HL-60/S4 treated with retinoic acid at 250 ng/mL for 4 days and 3 days (cell line): ENCODE measurements around the gene PHF21B.

Source experiments
- in situ Hi-C: fragments of 300-500 bp; cut with MboI; formaldehyde crosslinking; loops from 2 replicates; pipeline ENCODE4 v1.7.0; 2022; ENCODE audit warnings: low sequenced_read_pairs

Gene PHF21B

DNA sequence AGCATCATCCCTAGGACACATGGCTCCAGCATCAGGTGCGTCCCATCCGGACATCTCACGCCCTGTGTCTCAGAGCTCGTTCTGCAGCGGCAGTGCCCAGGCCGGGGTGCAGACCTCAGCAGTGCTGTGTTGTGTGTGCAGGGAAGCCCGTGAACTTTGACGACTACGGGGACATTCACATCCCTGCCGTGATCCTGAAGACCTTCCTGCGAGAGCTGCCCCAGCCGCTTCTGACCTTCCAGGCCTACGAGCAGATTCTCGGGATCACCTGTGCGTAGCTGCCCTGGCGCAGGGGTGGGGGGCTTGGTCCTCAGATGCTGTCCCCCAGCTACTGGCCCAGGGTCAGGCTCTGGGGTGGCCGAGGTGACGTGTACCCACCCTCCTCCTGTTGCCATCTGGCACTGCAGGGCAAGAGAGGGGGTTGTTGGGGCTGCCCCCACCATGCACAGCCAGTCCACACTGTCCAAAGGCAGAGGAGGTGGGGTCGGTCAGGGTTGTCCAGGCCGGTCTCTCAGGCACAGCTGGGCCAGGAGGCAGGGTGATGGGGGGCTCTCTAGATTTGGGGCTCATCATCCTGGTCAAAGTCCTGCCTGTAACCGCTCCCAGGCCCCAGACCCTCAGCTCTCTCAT lies 160.9 kb downstream of the PHF21B start:
- in situ Hi-C loops, result no loop called here

DNA sequence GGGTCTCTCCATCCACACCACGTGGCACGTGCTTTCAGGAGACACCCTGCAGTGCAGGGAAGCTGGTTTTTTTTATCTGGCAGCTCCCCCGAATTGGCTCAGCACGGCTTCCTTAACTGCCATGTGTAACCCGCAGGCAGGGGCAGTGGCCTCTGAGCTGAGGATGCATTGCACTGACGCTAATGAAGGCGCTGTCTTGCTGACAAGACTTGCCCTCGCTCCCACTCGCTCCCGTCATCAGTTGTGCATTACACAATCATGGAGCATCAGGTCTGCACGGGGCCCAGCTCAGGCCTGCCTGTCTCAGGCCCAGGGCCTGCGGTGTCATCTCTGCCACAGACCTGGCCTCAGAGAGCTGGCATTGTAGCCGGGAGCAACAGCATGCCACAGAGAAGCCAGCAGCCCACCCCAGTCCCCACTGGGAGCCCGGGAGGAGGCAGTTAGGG lies 161.5 kb downstream of the PHF21B start:
- in situ Hi-C loops, result no loop called here

DNA sequence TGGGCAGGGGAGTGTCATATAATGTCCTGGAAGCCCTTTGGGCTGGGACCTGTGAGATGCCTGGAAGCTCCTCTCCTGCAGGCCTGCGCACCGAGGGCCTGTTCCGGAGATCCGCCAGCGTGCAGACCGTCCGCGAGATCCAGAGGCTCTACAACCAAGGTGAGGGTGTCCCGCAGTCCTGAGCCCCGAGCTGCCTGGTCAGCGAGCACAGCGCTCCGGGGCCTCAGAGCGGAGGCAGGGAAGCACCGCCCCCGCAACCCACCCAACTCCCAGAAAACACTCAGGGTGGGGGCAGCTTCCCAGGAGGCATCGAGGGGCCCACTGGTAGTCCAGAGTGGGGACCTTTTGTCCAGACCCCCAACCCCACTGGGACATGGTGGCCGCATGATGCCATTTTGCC lies 161.9 kb downstream of the PHF21B start:
- in situ Hi-C loops, result no loop called here

DNA sequence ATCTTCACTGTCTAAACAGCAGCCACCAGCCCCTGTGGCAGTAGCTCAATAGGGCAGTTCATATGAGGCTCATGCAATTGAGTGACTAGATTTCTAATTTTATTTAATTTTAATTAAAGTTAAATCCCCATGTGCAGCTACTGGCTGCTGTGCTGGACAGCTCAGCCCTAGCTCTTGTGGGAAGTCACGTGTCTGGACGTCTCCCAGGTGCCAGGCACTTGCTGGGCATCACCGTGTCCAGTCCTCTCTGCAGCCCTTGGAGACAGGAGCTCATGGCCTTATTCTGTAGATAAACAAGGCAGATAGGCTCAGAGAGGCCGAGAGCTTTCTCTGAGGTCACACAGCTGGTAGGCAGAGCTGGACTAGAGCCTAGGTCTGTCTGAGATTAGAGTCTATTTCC lies 162.4 kb downstream of the PHF21B start:
- in situ Hi-C loops, result no loop called here

DNA sequence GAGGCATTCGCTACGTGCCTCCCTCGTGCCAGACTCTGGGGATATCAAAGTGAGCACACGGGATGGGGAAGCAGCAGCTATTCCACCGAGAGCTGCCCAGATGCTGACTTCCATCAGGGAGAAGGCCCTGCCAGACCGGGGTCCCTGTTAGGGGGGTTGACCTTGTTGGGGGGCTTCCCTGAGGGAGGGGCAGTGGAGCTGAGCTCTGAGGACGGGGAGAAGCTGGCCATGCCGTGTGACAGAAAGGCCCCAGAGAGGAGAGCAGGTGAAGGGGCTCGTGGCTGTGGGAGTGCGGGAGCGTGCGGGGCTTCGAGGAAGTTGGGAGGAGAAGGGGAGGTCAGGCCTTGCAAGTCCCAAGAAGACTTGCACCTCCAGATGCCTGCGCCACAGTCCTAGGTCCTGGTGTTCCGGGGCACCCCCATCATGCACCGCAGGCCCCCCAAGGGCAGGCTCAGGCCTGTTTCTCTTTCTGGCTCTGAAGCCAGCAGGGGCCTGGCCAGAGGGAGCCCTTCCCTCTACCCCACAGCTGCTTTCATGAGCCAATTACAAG lies 163.0 kb downstream of the PHF21B start:
- in situ Hi-C loops, result no loop called here

DNA sequence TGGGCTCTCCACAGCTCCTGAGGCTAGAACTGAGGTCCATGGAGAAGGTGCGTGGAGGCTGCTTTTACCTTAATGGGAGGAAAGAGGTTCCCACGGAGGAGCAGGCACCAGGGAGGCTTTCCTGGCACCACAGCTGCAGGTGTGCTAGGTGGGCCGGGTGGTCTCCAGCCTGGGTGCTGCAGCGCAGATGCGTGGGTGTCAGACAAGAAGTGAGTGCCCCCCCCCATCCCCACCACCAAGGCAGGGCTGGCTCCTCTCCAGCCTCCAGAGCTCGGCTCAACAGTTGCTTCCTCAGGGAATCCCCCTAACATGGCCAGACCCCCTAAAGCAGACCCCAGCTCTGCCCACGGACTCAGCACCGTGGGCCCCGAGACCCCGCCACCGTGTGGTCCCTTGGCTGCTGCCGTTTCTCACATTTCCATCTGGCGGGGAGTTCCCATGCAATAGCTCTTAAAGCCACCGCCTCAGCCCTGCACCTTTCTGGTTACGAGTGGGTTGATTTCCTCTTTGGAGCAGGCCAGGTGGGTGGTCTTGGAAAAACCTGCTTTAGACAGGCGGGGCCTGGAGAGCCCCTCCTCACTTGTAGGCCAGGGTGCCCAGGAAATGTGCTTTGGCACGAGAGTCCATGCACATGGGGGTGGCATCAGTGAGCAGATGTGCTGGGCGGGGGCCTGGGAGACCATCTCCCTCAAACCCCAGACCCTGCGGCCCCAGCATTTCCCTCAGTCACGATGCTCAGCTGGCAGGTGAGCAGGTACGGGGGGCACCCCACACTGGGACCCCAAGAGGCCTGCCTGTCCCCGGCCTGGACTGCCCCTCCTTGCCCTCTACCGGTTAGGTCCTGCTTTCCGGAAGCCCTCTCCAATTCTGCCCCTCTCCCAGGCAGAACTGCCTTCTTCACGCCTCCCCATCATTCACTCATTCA lies 163.7 kb downstream of the PHF21B start:
- in situ Hi-C loops, result no loop called here

DNA sequence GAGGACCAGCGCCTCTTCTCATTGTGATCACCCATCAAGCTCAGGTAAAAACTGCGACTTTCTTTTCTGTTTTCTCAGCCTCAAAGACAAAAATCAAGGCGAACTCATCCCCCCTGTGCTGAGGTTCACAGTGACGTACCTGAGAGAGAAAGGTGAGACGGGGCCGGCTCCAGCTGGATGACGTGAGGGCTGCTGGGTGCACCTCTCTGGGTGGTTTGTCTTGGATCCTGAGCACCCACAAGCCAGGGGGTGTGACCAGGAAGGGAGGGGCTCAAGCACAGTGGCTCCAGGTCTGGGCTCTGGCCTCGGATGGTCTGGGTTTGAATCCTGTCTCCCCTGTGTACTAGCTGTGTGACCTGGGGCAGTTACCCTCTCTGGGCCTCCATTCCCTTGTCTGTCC lies 164.6 kb downstream of the PHF21B start:
- in situ Hi-C loops, result no loop called here

DNA sequence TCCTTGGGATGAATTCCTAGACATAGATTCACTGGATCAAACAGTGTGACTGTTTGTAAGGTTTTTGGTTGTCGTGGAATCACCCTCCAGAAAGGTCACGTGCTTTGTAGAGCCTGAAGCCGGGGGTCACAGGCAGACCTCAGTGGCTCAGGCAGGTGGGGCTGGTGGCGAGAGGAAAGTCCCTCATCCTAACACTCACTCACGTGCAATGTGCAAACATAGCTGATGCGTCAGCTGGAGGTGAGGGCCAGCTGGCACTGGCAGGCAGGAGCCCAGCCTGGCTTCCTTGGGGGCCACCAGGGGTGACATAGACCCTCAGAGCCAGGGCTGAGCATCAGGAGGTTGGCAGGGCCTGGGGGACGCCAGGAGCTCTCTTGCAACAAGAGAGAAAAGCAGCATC lies 167.4 kb downstream of the PHF21B start:
- in situ Hi-C loops, result no loop called here

DNA sequence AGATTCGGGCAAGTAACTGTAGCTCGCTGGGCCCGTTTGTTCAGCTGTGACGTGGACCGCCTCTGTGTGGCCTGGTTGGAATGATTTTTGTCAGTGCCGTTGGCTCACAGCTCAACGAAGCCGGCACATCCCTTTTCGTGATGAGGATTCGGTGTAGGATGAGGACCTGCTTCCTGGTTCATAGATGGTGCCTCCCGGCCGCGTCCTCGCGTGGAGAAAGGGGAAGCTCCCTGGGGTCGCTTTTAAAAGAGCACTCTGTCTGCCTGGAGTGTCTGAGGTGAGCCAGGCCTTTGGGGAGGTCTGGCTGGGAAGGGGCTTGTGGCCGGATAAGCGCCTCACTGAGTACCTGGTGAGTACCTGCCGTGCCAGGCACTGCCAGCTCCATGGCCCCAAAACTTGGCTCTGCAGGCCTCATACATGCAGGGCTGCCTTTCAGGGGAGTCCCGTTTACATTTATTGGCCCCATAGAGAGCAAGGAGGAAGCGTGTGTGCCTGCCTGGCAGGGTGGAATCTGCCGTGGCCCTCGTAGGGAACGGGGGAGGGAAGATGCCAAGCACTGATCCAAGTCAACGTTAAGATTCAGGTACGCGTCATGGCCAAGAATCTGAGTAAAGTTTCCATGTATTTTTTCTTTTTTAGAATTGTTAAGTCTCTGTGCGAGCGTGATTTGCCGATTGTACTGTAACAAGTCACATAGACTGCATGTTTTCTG lies 169.0 kb downstream of the PHF21B start:
- in situ Hi-C loops, result no loop called here

DNA sequence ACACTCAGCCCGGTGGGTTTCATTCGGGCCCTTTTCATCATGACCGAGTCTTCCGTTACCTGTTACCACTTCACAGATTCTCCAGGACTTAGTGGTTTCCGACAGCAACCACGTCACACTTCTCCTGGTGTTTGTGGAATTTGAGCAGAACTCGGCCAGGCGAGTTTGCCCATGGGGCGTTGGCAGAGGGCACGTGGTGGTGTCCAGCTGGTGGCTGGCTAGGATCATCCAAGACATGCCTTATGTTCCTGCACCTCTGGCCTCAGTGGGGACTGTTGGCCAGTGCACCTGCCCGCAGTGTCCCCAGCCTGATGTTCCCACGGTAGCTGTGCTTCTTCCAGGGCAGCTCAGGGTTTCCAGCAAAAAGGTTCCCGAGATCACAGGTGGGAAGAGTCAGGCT lies 170.1 kb downstream of the PHF21B start:
- in situ Hi-C loops, result no loop called here

DNA sequence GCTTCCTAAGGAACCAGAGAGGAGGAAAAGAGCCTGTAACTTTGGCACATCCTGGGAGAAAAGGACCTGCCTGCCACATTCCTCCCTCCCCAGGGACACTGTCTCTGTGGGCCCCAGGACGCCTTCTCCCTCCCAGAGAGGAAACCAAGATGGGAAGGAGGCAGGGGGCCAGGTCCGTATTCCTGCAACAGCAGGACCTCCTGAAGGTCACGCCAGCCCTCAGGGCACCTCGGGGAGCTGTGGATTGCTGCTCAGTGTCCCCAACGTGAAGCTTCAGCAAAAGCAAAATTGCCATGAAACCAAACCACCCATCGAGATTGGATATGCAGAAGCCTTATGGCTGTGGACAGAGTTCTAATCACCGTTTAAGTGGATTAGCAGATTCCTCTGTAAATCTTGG lies 170.7 kb downstream of the PHF21B start:
- in situ Hi-C loops, result no loop called here

DNA sequence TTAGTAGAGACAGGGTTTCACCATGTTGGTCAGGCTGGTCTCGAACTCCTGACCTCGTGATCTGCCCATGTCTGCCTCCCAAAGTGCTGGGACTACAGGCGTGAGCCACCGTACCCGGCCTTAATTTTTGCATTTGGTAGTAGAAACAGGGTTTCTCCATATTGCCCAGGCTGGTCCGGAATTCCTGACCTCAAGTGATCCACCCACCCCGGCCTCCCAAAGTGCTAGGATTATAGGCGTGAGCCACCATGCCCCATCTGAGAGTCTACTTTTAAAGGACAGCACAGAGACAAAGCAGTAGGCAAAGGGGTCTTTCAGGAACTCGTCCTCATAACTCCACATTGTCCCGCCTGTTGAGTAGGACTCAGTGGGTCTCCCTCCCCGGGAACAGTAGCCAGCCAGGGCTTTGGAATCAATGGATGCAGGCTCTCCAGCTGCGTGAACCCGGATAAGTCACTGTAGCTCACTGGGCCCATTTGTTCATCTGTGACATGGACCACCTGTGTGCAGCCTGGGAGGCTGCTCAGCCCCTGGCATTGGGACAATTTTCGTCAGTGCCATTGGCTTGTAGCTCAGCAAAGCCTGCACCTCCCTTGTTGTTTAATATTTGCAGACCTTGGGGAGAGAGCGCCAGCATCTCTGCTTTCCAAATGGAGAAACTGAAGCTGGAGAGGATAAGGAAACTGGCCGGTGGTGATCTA lies 171.3 kb downstream of the PHF21B start:
- in situ Hi-C loops, result no loop called here

DNA sequence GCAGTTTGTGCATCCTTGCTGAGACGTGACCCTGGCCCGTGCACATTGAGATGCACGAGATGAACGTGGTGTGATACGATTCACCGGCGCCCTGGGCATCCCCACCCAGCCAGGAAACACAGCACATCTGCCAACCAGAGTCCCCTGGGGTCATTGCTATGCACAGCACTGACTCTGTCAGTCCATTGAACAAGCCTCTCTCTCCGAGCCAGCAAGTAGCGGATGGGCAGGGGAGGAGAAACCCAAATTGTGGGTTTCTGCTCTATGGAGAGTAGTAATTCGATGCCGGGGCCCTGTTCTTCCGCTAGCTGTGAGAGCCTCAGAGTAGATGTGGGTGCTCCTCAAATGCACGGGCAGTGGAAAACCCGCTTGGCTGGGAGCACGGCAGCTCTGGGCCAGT lies 172.3 kb downstream of the PHF21B start:
- in situ Hi-C loops, result no loop called here

DNA sequence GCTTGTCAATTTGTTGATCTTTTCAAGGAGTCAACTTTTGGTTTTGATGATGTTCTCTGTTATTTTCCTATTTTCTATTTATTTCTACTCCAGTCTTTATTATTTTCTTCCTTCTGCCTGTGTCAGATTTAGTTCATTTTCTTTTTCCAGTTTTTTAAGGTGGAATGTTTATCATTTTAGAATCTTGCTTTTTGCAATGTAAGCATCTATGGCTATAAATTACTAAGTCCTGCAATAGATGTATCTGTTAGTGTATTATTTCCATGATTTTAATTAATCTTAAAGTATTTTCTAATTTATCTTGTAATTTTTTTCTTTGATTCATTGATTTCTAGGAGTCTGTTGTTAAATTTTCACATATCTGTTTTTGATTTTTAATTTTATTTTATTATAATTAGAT lies 175.7 kb downstream of the PHF21B start:
- in situ Hi-C loops, result no loop called here

DNA sequence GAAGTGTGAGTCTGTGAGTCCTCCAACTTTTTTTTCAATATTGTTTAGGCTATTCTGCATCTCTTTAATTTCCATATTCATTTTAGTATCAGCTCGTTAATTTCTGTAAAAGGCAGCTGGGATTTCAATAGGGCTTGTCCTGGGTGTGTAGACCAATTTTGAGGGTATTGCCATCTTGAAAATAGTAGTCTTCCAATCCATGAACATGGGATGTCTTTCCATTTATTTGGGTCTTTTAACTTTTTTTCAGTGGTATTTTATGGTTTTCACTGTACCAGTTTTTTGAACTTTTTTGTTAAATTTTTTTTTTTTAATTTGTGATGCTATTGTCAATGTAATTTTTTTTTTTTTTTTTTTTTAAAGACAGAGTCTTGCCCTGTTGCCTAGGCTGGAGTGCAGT lies 177.9 kb downstream of the PHF21B start:
- in situ Hi-C loops, result no loop called here
